Measurements from ENCODE around the gene TRPM4.

TRPM4 gene

GRCh38 chr19:49244256-49244655, 86.7 kb downstream of the TRPM4 start:
- ATAC-seq (ENCODE audit: low read depth), result no peak

DNA sequence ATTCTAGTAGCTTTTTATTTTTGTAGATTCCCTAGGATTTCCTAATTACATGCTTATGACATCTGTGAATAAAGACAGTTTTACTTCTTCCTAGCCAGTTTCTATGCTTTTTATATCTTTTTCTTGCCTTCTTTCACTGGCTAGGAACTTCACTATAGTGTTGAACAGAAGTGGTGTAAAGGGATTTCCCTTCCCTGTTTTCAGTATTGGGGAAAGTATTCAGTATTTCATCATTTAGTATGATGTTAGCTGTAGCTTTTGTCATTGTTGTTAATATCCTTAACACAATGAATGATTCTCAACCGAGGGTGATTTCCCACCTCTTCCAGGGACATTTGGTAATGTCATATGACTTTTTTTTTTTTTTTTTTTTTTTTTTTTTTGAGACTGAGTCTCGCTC, 90.1 kb downstream of the TRPM4 start:
- ATAC-seq (ENCODE audit: low read depth) (no peak), DNase-seq (ENCODE audit: low spot score) (no peak)
- H3K27me3 ChIP-seq (ENCODE audit: insufficient read depth, poor library complexity, severe bottlenecking), result no peaks in the 10 kb centered on the region
- no peak overlapping the region for H3K27ac ChIP-seq (ENCODE audit: poor library complexity, severe bottlenecking)
- H3K9me3 ChIP-seq (ENCODE audit: severe bottlenecking), result no peaks in the 10 kb centered on the region
- no peaks in the 10 kb centered on the region for H3K36me3 ChIP-seq (ENCODE audit: low read depth)
- H3K4me1 ChIP-seq (ENCODE audit: insufficient read depth, poor library complexity, severe bottlenecking), result no peaks in the 10 kb centered on the region
- H3K4me3 ChIP-seq (ENCODE audit: severe bottlenecking), result no peak overlapping the region
- TF ChIP-seq, protein P1, sequence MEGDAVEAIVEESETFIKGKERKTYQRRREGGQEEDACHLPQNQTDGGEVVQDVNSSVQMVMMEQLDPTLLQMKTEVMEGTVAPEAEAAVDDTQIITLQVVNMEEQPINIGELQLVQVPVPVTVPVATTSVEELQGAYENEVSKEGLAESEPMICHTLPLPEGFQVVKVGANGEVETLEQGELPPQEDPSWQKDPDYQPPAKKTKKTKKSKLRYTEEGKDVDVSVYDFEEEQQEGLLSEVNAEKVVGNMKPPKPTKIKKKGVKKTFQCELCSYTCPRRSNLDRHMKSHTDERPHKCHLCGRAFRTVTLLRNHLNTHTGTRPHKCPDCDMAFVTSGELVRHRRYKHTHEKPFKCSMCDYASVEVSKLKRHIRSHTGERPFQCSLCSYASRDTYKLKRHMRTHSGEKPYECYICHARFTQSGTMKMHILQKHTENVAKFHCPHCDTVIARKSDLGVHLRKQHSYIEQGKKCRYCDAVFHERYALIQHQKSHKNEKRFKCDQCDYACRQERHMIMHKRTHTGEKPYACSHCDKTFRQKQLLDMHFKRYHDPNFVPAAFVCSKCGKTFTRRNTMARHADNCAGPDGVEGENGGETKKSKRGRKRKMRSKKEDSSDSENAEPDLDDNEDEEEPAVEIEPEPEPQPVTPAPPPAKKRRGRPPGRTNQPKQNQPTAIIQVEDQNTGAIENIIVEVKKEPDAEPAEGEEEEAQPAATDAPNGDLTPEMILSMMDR (IDR thresholded peaks at IDR 0.05; ENCODE audit: poor library complexity, severe bottlenecking), result no peak

More at GRCh38 chr19:49244256-49244655, 86.7 kb downstream of the TRPM4 start:
- no peaks in the 10 kb centered on the region for H3K9me3 ChIP-seq (ENCODE audit: severe bottlenecking)
- TF ChIP-seq, protein P1 (IDR thresholded peaks at IDR 0.05; ENCODE audit: poor library complexity, severe bottlenecking), result no peak
- no peaks in the 10 kb centered on the region for H3K36me3 ChIP-seq (ENCODE audit: low read depth)
- no peaks in the 10 kb centered on the region for H3K27me3 ChIP-seq (ENCODE audit: insufficient read depth, poor library complexity, severe bottlenecking)
- H3K4me1 ChIP-seq (ENCODE audit: insufficient read depth, poor library complexity, severe bottlenecking), result no peaks in the 10 kb centered on the region
- no peak for DNase-seq (ENCODE audit: low spot score)
- H3K4me3 ChIP-seq (ENCODE audit: severe bottlenecking), result no peak overlapping the region
- no peak overlapping the region for H3K27ac ChIP-seq (ENCODE audit: poor library complexity, severe bottlenecking)

DNA sequence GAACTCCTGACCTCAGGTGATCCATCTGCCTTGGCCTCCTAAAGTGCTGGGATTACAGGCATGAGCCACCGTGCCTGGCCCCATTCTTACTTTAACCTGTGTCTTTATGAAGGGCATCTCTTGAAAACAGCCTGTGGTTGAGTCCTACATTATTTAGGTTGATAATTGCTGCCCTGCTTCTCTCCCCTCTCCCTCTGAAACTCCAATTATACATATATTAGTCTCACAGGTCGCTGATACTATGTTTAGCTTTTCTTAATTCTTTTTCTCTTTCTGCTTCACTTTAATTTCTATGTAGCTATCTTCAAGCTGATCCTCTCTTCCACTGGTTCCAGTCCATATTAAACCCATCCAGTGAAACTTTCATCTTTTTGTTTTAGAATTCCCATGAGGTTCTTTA, 92.3 kb downstream of the TRPM4 start:
- H3K36me3 ChIP-seq (ENCODE audit: low read depth), result no peaks in the 10 kb centered on the region
- no peak overlapping the region for H3K27ac ChIP-seq (ENCODE audit: poor library complexity, severe bottlenecking)
- ATAC-seq (ENCODE audit: low read depth) (no peak), DNase-seq (ENCODE audit: low spot score) (no peak)
- no peaks in the 10 kb centered on the region for H3K4me1 ChIP-seq (ENCODE audit: insufficient read depth, poor library complexity, severe bottlenecking)
- no peaks in the 10 kb centered on the region for H3K27me3 ChIP-seq (ENCODE audit: insufficient read depth, poor library complexity, severe bottlenecking)
- no peak overlapping the region for H3K4me3 ChIP-seq (ENCODE audit: severe bottlenecking)
- no peaks in the 10 kb centered on the region for H3K9me3 ChIP-seq (ENCODE audit: severe bottlenecking)
- TF ChIP-seq, protein P1 (IDR thresholded peaks at IDR 0.05; ENCODE audit: poor library complexity, severe bottlenecking), result no peak

- Histone ChIP-seq H3K36me3 (ENCODE audit: low read depth) (no peaks in the 10 kb centered on the region), H3K27ac (ENCODE audit: poor library complexity, severe bottlenecking) (no peak overlapping the region), H3K4me1 (ENCODE audit: insufficient read depth, poor library complexity, severe bottlenecking) (no peaks in the 10 kb centered on the region), H3K27me3 (ENCODE audit: insufficient read depth, poor library complexity, severe bottlenecking) (no peaks in the 10 kb centered on the region), H3K4me3 (ENCODE audit: severe bottlenecking) (no peak overlapping the region), H3K9me3 (ENCODE audit: severe bottlenecking) (peaks cover 3% of the 10 kb centered on the region)
- TF ChIP-seq, protein P1 (IDR thresholded peaks at IDR 0.05; ENCODE audit: poor library complexity, severe bottlenecking), result no peak
- ATAC-seq (ENCODE audit: low read depth), result no peak
- no peak for DNase-seq (ENCODE audit: low spot score)
Observed at GRCh38 chr19:49255674-49256073, 98.1 kb downstream of the TRPM4 start.

GRCh38 chr19:49256691-49257090, 99.1 kb downstream of the TRPM4 start:
- Histone ChIP-seq H3K36me3 (ENCODE audit: low read depth) (no peaks in the 10 kb centered on the region), H3K9me3 (ENCODE audit: severe bottlenecking) (peaks cover 3% of the 10 kb centered on the region), H3K27me3 (ENCODE audit: insufficient read depth, poor library complexity, severe bottlenecking) (no peaks in the 10 kb centered on the region), H3K27ac (ENCODE audit: poor library complexity, severe bottlenecking) (no peak overlapping the region), H3K4me1 (ENCODE audit: insufficient read depth, poor library complexity, severe bottlenecking) (no peaks in the 10 kb centered on the region), H3K4me3 (ENCODE audit: severe bottlenecking) (no peak overlapping the region)
- DNase-seq (ENCODE audit: low spot score) (no peak), ATAC-seq (ENCODE audit: low read depth) (no peak)
- TF ChIP-seq, protein P1 (IDR thresholded peaks at IDR 0.05; ENCODE audit: poor library complexity, severe bottlenecking), result no peak
